ENCODE results near the gene BICDL1. TPM values are rescaled to one million over a fixed set of nuclear protein-coding genes. Genes with fewer than 3 reads are reported as not detected.

Gene BICDL1
- total and polyA plus RNA-seq, 10 of the 15 experiments (the other 5 are each of a cell fraction or from before 2014, with no cell fraction given), result 0.72 to 12.3 (median 4.2) TPM

- H3K4me1 ChIP-seq (ENCODE audit: control insufficient read depth, insufficient read depth, low read length), result no peaks in the 10 kb centered on the region
- no peaks in the 10 kb centered on the region for H3K9me3 ChIP-seq (replicated peaks; ENCODE audit: control insufficient read depth, insufficient read depth, low read length)
- 50% methylated on average over 2 of the region's 2 CpGs for WGBS (ENCODE audit: insufficient coverage, insufficient replicate concordance, low lambda C conversion rate, missing lambda C conversion rate)
- no peaks in the 10 kb centered on the region for H3K36me3 ChIP-seq (ENCODE audit: control insufficient read depth in 2 of 2, insufficient read depth in 2 of 2, low read length in 1 of 2)
- TF ChIP-seq ZZZ3 (IDR thresholded peaks at IDR 0.05; ENCODE audit: control insufficient read depth, insufficient read length, low read depth) (no peak), PML (IDR thresholded peaks at IDR 0.05; ENCODE audit: low read length) (no peak), MTA3 (IDR thresholded peaks at IDR 0.05; ENCODE audit: borderline replicate concordance, low read length) (no peak), MYB (IDR thresholded peaks at IDR 0.05; ENCODE audit: borderline replicate concordance, low read depth, low read length) (no peak), SP1 (IDR thresholded peaks at IDR 0.05; ENCODE audit: low read depth, low read length) (no peak), YY1 (IDR thresholded peaks at IDR 0.05; ENCODE audit: low read depth, low read length) (no peak), SMC3 (IDR thresholded peaks at IDR 0.05; ENCODE audit: borderline replicate concordance, low read length) (no peak), PAX5 (IDR thresholded peaks at IDR 0.05; ENCODE audit: borderline replicate concordance, low read depth, low read length) (no peak), JUNB (IDR thresholded peaks at IDR 0.05) (no peak), ATF7 (IDR thresholded peaks at IDR 0.05; ENCODE audit: low read depth) (no peak), STAT3 (IDR thresholded peaks at IDR 0.05; ENCODE audit: low read depth, low read length) (no peak), NRF1 (conservative IDR thresholded peaks at IDR 0.05; ENCODE audit: low read depth, low read length) (no peak), TCF12 (IDR thresholded peaks at IDR 0.05; ENCODE audit: low read depth, low read length) (no peak), KLF5 (IDR thresholded peaks at IDR 0.05; ENCODE audit: partially characterized antibody) (no peak)
- CTCF ChIA-PET, result no interaction called here
- no peak for DNase-seq (ENCODE audit: low read depth, low spot score)
- no peak for ATAC-seq
- no peak overlapping the region for H3K4me3 ChIP-seq
- no peak overlapping the region for H3K9ac ChIP-seq (ENCODE audit: control insufficient read depth, insufficient read depth, low read length)
- no peaks in the 10 kb centered on the region for H3K27me3 ChIP-seq (replicated peaks in 1 of 2; ENCODE audit: control insufficient read depth in 2 of 2, insufficient read depth in 2 of 2, low read length in 1 of 2)
- no peak overlapping the region for H2AFZ ChIP-seq (ENCODE audit: control insufficient read depth, low read depth, low read length)
- RAD21 ChIA-PET (ENCODE audit: unreplicated experiment), result no interaction called here
- SMC1A ChIA-PET (ENCODE audit: uncharacterized antibody, unreplicated experiment), result interaction anchor here (0.5 kb wide), 1 partner anchor 35 kb away, joined by 3 read pairs; no protein-coding TSS in a partner anchor
- POLR2A ChIA-PET, result no interaction called here
- FAIRE-seq, result no peak
- intact Hi-C loops (cut with micrococcal nuclease; ENCODE audit: unreplicated experiment), result no loop called here
- no peak overlapping the region for H3K27ac ChIP-seq (ENCODE audit: control insufficient read depth, insufficient read depth)
- in situ Hi-C loops (cut with MboI), result no loop called here
- no peaks in the 10 kb centered on the region for H4K20me1 ChIP-seq (ENCODE audit: control insufficient read depth, insufficient read depth)
- no TSS peak for BruUV-seq (replicated peaks)
- no peak overlapping the region for H3K4me2 ChIP-seq (ENCODE audit: control insufficient read depth, insufficient read depth)
- H3K79me2 ChIP-seq (ENCODE audit: control insufficient read depth, insufficient read depth, low read length), result no peaks in the 10 kb centered on the region
These were observed 48.8 kb downstream of the BICDL1 start for GRCh38 chr12:120037851-120038250.
